Mononuclear cell (primary cell): ENCODE measurements around the gene NAB2. TPM values are rescaled to one million over a fixed set of nuclear protein-coding genes. Genes with fewer than 3 reads are reported as not detected.

Experiments used
- H3K27me3 ChIP-seq: 2 replicates; pipeline ENCODE4 v1.6.0; 2011; ENCODE audit warnings: low read length, control low read depth; ENCODE audit not compliant: insufficient read depth
- H3K4me1 ChIP-seq: 2 replicates; pipeline ENCODE4 v1.5.1; 2011; ENCODE audit warnings: mild to moderate bottlenecking, low read length, control low read depth; ENCODE audit not compliant: insufficient read depth
- H3K4me3 ChIP-seq: 2 replicates; pipeline ENCODE4 v1.5.1; 2011; ENCODE audit warnings: mild to moderate bottlenecking, low read length, moderate library complexity
- H3K9me3 ChIP-seq: 2 replicates; pipeline ENCODE4 v1.5.1; 2011; ENCODE audit warnings: low read depth, mild to moderate bottlenecking, control low read depth, low read length
- total RNA-seq: library from RNA; depleted of rRNA; stranded (reverse); fragments of >200 nt; gene quantifications from one replicate; pipeline ENCODE4 v1.2.3, GENCODE V29; 2012

The NAB2 gene
- total RNA-seq, 1 donor = 16.3 TPM

DNA sequence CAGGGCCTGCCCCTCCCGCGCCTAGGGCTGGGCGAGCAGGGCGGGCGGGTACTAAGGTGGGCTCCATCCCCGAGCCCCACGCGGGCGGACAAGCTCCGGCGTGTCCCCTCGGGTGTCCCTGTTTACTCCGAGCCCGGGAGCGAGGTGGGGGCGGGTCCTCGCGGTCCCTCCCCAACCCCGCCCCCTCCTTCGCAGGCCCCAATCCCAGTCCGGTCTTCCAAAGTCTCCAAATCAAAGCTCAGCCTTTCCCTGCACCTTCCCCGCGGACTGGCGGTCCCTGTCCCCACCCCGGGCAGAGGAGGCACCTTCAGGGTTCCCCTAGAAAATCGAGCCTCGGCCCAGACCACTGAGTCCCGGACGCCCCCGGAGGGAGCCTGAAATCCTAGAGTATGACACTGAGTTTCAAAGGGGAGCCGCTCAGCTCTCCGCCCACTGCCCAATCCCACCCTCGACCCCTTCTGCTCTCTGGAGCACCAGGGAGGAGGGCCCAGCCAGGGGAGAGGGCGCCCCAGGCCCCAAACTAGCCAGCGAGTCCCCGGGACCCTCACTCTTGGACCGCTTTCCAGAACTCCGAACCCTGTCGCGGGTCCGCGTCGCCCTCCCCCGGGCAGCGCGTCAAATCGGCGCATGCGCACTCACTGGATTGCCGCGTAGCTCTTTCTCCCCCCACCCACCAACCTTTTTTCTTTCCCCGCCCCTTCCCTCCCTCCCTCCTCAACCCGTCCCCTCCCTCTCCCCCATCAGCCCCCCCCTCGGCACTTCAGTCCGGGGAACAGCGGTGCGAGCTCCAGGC lies 39.0 kb downstream of the NAB2 start, which contains the start of gene LRP1:
Gene LRP1, plus strand, starts transcription at position 758 of the 793 bp plus-strand sequence. CDS start 482 bp downstream, outside the sequence.
- Histone ChIP-seq H3K4me3 (peak within 1 kb of the TSS; percentile 62), H3K9me3 (no peaks in the 10 kb centered on the region), H3K27me3 (peaks cover 14% of the 10 kb centered on the region), H3K4me1 (peaks cover 38% of the 10 kb centered on the region)

DNA sequence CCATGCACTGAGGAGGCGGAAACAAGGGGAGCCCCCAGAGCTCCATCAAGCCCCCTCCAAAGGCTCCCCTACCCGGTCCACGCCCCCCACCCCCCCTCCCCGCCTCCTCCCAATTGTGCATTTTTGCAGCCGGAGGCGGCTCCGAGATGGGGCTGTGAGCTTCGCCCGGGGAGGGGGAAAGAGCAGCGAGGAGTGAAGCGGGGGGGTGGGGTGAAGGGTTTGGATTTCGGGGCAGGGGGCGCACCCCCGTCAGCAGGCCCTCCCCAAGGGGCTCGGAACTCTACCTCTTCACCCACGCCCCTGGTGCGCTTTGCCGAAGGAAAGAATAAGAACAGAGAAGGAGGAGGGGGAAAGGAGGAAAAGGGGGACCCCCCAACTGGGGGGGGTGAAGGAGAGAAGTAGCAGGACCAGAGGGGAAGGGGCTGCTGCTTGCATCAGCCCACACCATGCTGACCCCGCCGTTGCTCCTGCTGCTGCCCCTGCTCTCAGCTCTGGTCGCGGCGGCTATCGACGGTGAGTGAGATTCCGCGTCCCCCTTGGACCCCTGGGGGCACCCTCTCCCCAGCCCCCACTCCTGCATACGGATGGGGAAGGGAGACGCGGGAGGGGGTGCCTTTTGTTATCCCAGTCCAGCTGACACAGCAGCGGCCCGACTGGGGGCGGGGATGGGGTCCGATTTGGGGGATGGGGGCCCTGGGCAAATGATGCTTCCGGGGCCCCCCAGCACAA lies 39.8 kb downstream of the NAB2 start:
- Histone ChIP-seq H3K4me1 (peaks cover 41% of the 10 kb centered on the region), H3K27me3 (peaks cover 14% of the 10 kb centered on the region), H3K9me3 (no peaks in the 10 kb centered on the region), H3K4me3 (peak overlapping the region; percentile 56)

DNA sequence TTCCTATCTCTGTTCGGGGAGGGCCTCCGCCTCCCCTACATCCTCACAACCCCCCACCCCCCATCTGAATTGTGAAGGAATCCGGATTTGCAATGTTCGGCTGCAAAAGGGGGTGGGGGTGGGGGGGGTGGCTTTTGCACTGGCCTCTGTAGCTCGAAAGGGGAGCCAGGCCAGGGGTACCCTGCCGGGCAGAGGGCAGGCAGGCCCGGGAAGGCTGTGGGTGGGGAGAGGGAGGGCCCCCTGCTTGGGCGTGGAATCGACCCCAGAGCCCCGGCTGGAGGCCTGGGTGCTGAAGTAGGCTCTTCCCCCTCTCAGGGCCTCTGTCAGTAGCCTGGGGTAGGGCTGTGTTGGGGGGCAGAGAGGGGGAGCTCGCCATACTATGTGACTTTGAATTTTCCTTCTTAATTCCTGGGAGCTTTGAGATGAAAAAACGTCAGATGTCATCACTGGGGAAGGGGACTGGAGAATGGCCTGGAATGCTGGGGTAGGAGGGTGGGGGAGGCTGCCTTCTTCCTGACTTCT lies 40.5 kb downstream of the NAB2 start:
- Histone ChIP-seq H3K4me1 (peaks cover 41% of the 10 kb centered on the region), H3K4me3 (peak overlapping the region; percentile 56), H3K27me3 (peaks cover 14% of the 10 kb centered on the region), H3K9me3 (no peaks in the 10 kb centered on the region)

DNA sequence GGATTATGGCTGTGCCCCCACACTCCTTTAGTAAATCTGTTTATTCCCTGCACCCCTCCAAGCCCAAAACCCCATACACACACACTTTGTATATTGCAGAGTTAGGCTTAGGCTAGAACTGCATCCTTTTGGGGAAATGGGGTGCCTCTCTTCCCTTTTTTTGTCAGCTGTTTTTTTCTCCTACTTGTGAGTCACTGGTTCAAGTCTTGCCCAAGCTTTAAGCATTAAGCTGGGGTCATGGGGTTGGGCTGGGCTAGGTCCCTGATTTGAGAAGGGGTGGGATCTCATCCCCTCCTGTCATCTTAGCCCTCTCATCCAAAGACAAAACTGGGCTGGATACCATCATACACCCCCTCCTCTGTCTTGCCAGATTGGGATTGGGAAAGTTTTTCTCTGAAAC lies 41.0 kb downstream of the NAB2 start:
- Histone ChIP-seq H3K27me3 (peaks cover 11% of the 10 kb centered on the region), H3K4me3 (peak overlapping the region; percentile 56), H3K9me3 (no peaks in the 10 kb centered on the region), H3K4me1 (peaks cover 41% of the 10 kb centered on the region)

DNA sequence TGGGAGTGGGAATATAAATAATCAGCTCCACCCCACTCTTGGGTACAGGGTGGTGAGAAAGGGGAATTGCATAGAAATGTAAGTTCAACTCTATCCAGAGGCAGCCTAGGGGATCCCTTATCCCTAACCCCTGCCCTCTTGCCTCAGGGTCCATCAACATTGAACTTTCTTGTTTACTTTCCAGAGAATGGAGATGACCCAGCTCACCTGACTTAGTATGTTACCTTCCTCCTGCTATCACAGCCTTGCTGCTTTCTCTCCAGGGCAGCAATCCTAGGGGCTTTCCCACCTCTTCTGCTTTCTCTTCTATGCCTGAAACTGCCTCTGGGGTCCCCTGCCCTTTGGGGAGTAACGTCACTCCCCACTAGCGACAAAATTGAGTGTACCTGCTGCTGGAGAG lies 42.0 kb downstream of the NAB2 start:
- H3K4me3 ChIP-seq = no peak overlapping the region
- no peaks in the 10 kb centered on the region for H3K9me3 ChIP-seq
- H3K4me1 ChIP-seq = peaks cover 41% of the 10 kb centered on the region
- peaks cover 10% of the 10 kb centered on the region for H3K27me3 ChIP-seq

DNA sequence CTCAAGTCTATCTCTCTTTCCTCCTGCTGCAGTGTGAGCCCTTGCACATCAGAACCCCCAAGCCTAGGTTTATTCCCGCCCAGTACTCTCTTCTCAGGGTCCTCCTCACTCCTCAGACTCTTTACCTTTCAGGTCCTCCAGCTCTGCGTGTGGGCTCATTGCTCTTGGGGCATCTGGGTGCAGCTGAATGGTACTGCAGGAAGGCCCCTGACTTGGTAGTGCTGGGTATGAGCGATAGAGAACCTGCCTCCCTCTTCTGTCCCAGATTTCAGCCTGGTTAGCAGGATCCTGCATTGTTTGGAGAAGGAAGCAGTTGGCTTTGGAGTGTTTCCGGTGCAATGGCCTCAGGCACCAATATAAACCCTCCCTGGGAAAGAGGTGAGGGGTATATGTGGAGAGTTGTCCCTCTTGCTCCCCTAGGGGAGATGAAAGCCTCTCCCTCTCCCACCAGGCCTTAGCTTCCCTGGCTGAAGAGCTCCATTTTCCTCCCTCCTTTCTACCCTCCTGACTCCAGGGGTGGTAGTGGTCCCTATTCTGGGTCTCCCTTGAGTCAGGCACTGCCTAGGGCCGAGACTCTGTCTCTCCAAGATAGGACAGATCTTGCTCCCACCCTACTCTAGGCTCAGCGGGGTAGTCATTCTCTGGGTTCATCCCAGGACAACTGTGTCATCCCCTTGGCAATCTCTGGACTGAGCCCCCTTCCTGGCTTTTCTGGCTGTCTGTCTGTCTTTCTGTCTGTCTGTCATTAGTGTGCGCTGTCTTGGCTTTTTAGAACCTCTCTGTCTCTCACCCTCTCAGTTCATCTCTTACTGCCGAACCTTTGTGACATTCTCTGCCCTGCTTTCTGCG lies 43.2 kb downstream of the NAB2 start:
- H3K4me3 ChIP-seq = no peak overlapping the region
- H3K9me3 ChIP-seq = no peaks in the 10 kb centered on the region
- peaks cover 2% of the 10 kb centered on the region for H3K27me3 ChIP-seq
- H3K4me1 ChIP-seq = peaks cover 41% of the 10 kb centered on the region

DNA sequence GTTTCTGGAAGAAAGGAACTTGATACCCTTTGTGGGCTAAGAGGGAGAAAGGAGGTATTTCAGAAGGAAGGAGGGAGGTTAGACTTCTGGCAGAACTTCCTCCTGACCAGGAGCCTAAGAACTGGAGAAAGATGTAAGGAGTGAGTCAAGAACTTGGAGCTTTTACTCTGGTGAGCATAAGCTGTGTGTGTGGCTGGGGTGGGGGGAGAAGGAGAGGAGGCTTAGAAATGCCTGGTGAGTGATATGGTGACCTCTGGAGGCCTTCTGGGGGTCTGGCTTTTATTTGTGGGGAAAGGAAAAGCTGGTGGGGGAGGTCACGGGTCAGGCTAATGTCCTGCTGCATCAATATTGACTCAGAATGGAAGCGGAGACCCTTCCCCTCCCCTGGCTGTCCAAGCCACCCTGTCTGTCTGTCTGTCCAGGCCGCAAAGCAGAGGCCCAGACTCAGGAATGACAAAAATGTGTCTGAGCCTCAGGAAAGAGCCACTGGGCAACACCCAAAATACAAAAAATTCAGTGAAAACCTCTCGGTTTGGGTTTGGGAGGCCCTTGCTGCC lies 44.2 kb downstream of the NAB2 start:
- Histone ChIP-seq H3K4me3 (no peak overlapping the region), H3K9me3 (no peaks in the 10 kb centered on the region), H3K27me3 (no peaks in the 10 kb centered on the region), H3K4me1 (peaks cover 46% of the 10 kb centered on the region)

DNA sequence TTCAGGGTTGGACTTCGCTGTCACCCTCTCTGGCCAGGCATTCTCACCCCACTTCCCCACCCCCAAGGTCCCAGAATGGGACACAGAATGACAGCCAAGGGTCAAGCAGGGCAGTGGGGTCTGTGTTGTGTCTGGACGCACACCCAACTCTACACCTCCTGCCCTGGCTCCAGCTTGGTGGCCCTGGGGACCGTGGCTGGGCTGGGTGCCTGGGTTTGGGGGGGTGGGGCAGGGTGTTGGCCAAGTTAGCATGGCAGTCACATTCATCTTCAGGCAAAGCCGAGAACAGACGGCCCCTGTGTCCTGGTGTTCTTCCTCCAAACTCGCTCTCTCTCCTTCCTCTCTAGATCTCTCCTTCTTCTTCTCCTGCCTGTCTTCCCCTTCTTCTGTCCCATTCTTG lies 45.0 kb downstream of the NAB2 start:
- no peaks in the 10 kb centered on the region for H3K27me3 ChIP-seq
- peaks cover 54% of the 10 kb centered on the region for H3K4me1 ChIP-seq
- no peak overlapping the region for H3K4me3 ChIP-seq
- H3K9me3 ChIP-seq = no peaks in the 10 kb centered on the region

DNA sequence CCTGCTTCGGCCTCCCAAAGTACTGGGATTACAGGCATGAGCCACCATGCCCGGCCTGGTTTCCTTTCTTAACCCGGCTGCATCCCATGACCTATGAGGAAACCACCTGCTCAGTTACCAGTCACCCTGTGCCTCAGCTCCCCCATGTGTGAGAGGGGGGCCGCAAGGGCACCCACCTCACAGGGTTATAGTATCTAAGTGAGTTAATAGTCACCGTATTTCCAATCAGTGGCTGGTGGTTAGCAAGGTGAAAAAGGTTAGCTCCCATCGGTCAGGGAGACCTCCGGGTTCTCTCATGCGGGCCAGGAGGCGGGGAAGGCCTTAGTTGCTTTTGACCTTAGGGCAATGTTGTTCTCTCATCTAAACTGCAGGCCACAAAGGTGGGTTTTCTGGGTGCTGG lies 46.0 kb downstream of the NAB2 start:
- no peaks in the 10 kb centered on the region for H3K9me3 ChIP-seq
- H3K4me1 ChIP-seq = peaks cover 64% of the 10 kb centered on the region
- no peak overlapping the region for H3K4me3 ChIP-seq
- H3K27me3 ChIP-seq = no peaks in the 10 kb centered on the region

DNA sequence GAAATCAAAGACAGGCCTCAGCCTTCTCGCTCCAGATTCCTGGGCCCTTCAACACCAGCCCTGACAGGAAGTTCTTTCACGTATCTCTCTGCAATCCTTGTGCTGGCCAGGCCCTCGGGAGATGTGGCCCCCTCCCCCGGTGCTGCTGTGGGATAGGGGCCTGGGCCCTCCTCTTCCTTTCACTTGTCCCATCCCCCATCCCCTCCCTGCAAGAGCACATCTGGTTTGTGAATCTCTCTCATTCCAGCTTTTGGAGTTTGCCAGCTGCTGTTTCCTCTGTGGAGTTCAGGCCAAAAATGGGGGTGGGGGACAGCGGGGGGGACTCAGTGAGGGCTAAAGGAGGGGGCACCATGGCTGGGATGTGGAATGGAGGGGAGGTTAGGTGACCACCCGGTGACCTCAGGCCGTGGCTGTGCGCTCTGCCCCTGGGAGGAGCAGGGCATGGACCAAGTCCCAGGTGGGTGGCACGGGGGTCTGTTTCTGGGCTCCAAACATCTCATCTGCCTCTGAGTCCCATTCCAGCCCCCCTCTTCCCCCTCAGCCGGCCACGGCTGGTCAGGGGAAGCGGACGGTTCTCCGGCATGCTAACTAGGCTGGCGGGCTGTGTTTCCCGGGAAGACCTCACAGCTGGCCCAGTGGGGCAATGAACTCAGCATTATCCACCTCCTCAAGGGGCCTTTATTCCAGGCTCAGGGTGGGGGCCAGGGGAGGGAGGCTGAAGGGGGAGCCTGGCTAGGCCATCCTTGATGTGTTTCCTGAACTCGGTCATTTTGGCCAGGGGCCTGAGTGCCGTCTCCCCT lies 46.8 kb downstream of the NAB2 start:
- Histone ChIP-seq H3K4me3 (no peak overlapping the region), H3K4me1 (peaks cover 60% of the 10 kb centered on the region), H3K9me3 (no peaks in the 10 kb centered on the region), H3K27me3 (no peaks in the 10 kb centered on the region)

DNA sequence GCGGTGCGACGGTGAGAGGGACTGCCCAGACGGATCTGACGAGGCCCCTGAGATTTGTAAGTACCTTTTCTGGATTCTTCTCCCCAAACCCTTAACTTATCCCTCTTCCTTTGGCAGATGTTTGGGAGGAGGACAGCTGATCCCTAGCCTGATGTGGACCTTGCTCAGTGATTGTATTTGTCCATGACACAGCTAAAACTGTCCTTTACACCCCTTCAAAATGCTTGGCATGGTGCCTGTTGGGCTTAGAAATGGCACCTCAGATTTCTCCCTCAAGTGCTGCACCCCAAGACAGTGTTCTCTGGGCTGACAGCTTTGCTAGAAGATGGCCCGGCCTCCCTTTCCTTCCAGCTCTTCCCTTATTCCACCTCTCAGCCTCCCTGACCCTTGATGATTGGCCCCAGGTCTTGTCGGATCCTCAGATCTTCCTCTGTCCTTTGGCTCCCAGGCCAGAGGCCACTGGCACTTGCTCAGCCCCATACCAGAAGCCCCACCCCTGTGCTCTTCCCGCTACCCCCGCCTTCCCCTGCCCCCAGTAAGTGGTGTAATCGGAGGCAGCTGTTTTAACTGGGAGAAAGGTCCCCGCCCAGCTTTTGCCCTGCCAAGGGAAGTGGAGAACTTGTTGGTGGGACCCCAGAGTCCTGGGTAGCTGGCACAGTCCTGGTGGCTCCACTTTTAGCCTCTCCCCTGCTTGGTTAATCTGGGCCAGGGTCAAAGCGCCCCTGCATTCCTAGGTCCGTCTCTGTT lies 49.8 kb downstream of the NAB2 start:
- peaks cover 41% of the 10 kb centered on the region for H3K4me1 ChIP-seq
- no peak overlapping the region for H3K4me3 ChIP-seq
- no peaks in the 10 kb centered on the region for H3K9me3 ChIP-seq
- H3K27me3 ChIP-seq = no peaks in the 10 kb centered on the region

DNA sequence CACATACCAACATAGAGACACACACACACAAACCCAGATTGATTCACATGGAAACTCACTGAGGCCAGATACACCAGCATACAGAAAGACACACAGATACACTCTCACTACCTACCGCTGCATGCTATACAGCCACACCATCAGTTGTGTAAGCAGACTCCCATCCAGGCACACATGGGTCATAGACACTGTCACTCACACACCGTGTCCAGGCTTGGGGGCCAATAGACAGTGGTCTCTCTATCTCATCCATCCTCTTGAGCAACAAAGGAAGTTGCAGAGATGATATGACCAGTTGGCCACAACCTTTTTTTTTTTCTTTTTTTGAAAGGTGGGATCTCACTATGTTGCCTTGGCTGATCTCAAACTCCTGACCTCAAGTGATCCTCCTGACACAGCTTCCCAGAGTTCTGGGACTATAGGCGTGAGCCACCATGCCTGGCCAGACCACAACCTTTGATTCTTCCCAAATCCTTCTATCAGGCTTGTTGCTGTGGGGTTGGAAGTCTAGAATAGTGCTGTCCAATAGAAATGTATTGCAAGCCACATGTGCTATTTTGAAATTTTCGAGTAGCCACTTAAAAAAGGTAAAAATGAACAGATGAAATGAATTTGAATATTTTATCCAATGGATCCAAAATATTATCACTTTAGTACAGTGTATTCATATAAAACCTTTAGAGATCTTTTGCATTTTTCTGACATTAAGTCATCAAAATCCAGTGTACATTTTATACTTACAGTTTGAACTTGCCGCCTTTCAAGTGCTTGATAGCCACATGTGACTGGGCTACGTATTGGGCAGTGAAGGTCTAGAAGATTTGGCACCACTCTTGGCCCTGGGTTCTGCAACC lies 51.1 kb downstream of the NAB2 start:
- Histone ChIP-seq H3K4me3 (no peak overlapping the region), H3K9me3 (no peaks in the 10 kb centered on the region), H3K4me1 (peaks cover 47% of the 10 kb centered on the region), H3K27me3 (no peaks in the 10 kb centered on the region)

DNA sequence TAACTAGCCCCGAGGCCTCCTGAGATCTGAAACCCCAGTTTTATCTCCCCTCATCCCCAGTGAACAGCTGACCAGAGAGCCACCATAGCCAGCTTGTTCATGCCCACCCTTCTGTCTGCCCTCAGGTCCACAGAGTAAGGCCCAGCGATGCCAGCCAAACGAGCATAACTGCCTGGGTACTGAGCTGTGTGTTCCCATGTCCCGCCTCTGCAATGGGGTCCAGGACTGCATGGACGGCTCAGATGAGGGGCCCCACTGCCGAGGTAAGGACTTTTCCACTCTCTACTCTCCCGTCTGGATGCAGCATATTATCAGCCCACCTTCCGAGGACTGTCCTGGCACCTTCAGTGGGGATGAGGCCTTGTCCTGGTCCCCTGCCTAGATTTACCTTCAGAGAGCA lies 52.3 kb downstream of the NAB2 start:
- Histone ChIP-seq H3K4me1 (peaks cover 56% of the 10 kb centered on the region), H3K4me3 (no peak overlapping the region), H3K9me3 (no peaks in the 10 kb centered on the region), H3K27me3 (no peaks in the 10 kb centered on the region)
